HG03066 (cell line): ENCODE measurements around the gene PKD2L1.

Experiments
- ATAC-seq: cut with Tn5 transposase; IDR thresholded peaks from one replicate; pipeline ENCODE4 v1.9.1; 2021; ENCODE audit warnings: low read depth; ENCODE audit not compliant: unreplicated experiment

PKD2L1 gene

GRCh38 chr10:100356067-100357017 is 26.3 kb upstream of the PKD2L1 start:
- ATAC-seq, result no peak

- no peak for ATAC-seq
Observed at GRCh38 chr10:100355086-100355485, 25.1 kb upstream of the PKD2L1 start.

GRCh38 chr10:100353770-100354485 is 23.9 kb upstream of the PKD2L1 start:
- no peak for ATAC-seq

GRCh38 chr10:100350914-100351485 is 21.0 kb upstream of the PKD2L1 start:
- ATAC-seq, result no peak

GRCh38 chr10:100349672-100350071 is 19.6 kb upstream of the PKD2L1 start:
- ATAC-seq, result no peak

- no peak for ATAC-seq
Observed at GRCh38 chr10:100349087-100349486, 19.1 kb upstream of the PKD2L1 start.

- no peak for ATAC-seq
Observed at GRCh38 chr10:100348389-100348927, 18.4 kb upstream of the PKD2L1 start.

- no peak for ATAC-seq
Observed at GRCh38 chr10:100347568-100348195, 17.7 kb upstream of the PKD2L1 start.

GRCh38 chr10:100346765-100347567 is 16.9 kb upstream of the PKD2L1 start, which contains the start of gene SCD:
Gene SCD (plus strand): TSS chr10:100347233. CDS start chr10:100347505, 272 bp downstream.
- peak; percentile 91 for ATAC-seq

- ATAC-seq, result peak; percentile 61
Observed at GRCh38 chr10:100346351-100346764, 16.3 kb upstream of the PKD2L1 start.

- no peak for ATAC-seq
Observed at GRCh38 chr10:100345570-100346330, 15.7 kb upstream of the PKD2L1 start.

GRCh38 chr10:100344241-100344788 is 14.3 kb upstream of the PKD2L1 start:
- no peak for ATAC-seq

- ATAC-seq, result no peak
Observed at GRCh38 chr10:100342627-100342972, 12.6 kb upstream of the PKD2L1 start.

- no peak for ATAC-seq
Observed at GRCh38 chr10:100341953-100342626, 12.1 kb upstream of the PKD2L1 start.

- ATAC-seq, result no peak
Observed at GRCh38 chr10:100340948-100341847, 11.2 kb upstream of the PKD2L1 start.

- no peak for ATAC-seq
Observed at GRCh38 chr10:100339236-100339635, 9.2 kb upstream of the PKD2L1 start.

- peak; percentile 54 for ATAC-seq
Observed at GRCh38 chr10:100338434-100339036, 8.5 kb upstream of the PKD2L1 start.
